K562 (cell line): ENCODE measurements around the gene GUK1. TPM values are rescaled to one million over a fixed set of nuclear protein-coding genes. Genes with fewer than 3 reads are reported as not detected.

Source experiments
- CBX2 ChIP-seq: fragments of 200-600 bp; sonication (generic); IDR thresholded peaks from one replicate; pipeline ENCODE4 v1.6.1; 2012; ENCODE audit warnings: mild to moderate bottlenecking, low read length, inconsistent platforms; ENCODE audit not compliant: insufficient read depth, poor library complexity, severe bottlenecking
- DNMT1 ChIP-seq: fragments of 450-650 bp; IDR thresholded peaks from 2 replicates; pipeline ENCODE4 v1.6.1; 2016; ENCODE audit warnings: antibody characterized with exemption, mild to moderate bottlenecking
- ETS2 ChIP-seq: IDR thresholded peaks from 2 replicates; pipeline ENCODE4 v1.6.1; 2016; ENCODE audit warnings: borderline replicate concordance, missing genetic modification characterization, mild to moderate bottlenecking, moderate library complexity, missing compliant biosample characterization; ENCODE audit not compliant: poor library complexity, severe bottlenecking
- GTF3C2 ChIP-seq: IDR thresholded peaks from 3 replicates; pipeline ENCODE4 v1.6.1; 2011; ENCODE audit warnings: borderline replicate concordance, mild to moderate bottlenecking, moderate library complexity; ENCODE audit not compliant: insufficient read length; ENCODE audit errors: extremely low read depth
- NFXL1 ChIP-seq: fragments of 450-650 bp; formaldehyde crosslinking; IDR thresholded peaks from 2 replicates; pipeline ENCODE4 v1.4.0; 2021; ENCODE audit warnings: mild to moderate bottlenecking
- NR2F6 ChIP-seq: fragments of 450-650 bp; formaldehyde crosslinking; IDR thresholded peaks from 2 replicates; pipeline ENCODE4 v1.4.0; 2020; ENCODE audit warnings: mild to moderate bottlenecking
- POLR3G ChIP-seq: IDR thresholded peaks from 2 replicates; pipeline ENCODE4 v1.6.1; 2011; ENCODE audit not compliant: insufficient read length, insufficient replicate concordance; ENCODE audit errors: extremely low read depth
- RAD21 ChIP-seq, 2 experiments: fragments of 250-450 bp in 1 of 2; fragments of 450-650 bp in 1 of 2; sonication (Bioruptor Pico) in 1 of 2; formaldehyde crosslinking in 1 of 2; IDR thresholded peaks in 1 of 2; conservative IDR thresholded peaks in 1 of 2; 2 replicates each; pipeline versions ENCODE4 v1.4.0 to v1.8.0; 2020 to 2022; ENCODE audit warnings: mild to moderate bottlenecking in 2 of 2, moderate library complexity in 1 of 2
- RB1 ChIP-seq: fragments of 450-650 bp; IDR thresholded peaks from 2 replicates; pipeline ENCODE4 v1.6.1; 2017; ENCODE audit warnings: low read depth, mild to moderate bottlenecking
- SMC3 ChIP-seq: conservative IDR thresholded peaks from 2 replicates; pipeline ENCODE4 v1.6.1; 2011; ENCODE audit warnings: low read depth, low read length, improper control_type of control experiment; ENCODE audit not compliant: insufficient read depth
- TAF15 ChIP-seq: fragments of 200-400 bp; formaldehyde crosslinking; IDR thresholded peaks from 2 replicates; pipeline ENCODE4 v1.6.1; 2017; ENCODE audit warnings: mild to moderate bottlenecking, low read depth, low read length, moderate library complexity
- TRIM28 ChIP-seq: fragments of 450-650 bp; IDR thresholded peaks from 2 replicates; pipeline ENCODE4 v1.6.1; 2017
- VEZF1 ChIP-seq: fragments of 200-800 bp; sonication (Bioruptor generic); IDR thresholded peaks from 2 replicates; pipeline ENCODE4 v1.6.1; 2017; ENCODE audit warnings: missing genetic modification characterization, missing compliant biosample characterization
- XRCC4 ChIP-seq: IDR thresholded peaks from one replicate; pipeline ENCODE4 v1.6.1; 2011; ENCODE audit not compliant: insufficient read depth, insufficient read length; ENCODE audit errors: extremely low read depth
- ZNF282 ChIP-seq: sonication (generic); formaldehyde crosslinking; IDR thresholded peaks from 2 replicates; pipeline ENCODE4 v1.8.1; 2023; ENCODE audit warnings: missing genetic modification reagents
- ZNF609 ChIP-seq: sonication (generic); formaldehyde crosslinking; IDR thresholded peaks from 2 replicates; pipeline ENCODE4 v1.8.1; 2023; ENCODE audit warnings: missing genetic modification reagents, mild to moderate bottlenecking, borderline replicate concordance
- polyA plus RNA-seq, 8 experiments: library from polyadenylated mRNA; depleted of rRNA in 4 of 8; stranded (reverse) in 5 of 8; unstranded in 3 of 8; fragments of >200 nt; fragmentation: Nextera tagmentation in 2 of 8; fragmentation: Illumina TruSeq in 1 of 8; extraction: Ambion mirVana in 2 of 8; extraction: Trizol in 1 of 8; gene quantifications; 2 replicates each; pipeline versions ENCODE4 v1.2.1 to v1.2.3, GENCODE V29; 2011 to 2014; ENCODE audit warnings: inconsistent platforms in 1 of 8, missing spikeins in 1 of 8
- total RNA-seq, 7 experiments: library from RNA; depleted of rRNA in 6 of 7; stranded (reverse); fragments of >200 nt in 6 of 7; fragmentation: Illumina TruSeq in 2 of 7; extraction: Trizol in 2 of 7; gene quantifications; 2 replicates each; pipeline versions ENCODE4 v1.2.1 to v1.2.3, GENCODE V29; 2011 to 2021; ENCODE audit warnings: low replicate concordance in 1 of 7

The GUK1 gene
- total and polyA plus RNA-seq, 9 of the 15 experiments (the other 6 are each of a cell fraction or from before 2014, with no cell fraction given) = 7.0 to 331 (median 132) TPM

- TF ChIP-seq GTF3C2 = no peak
- no peak for TF ChIP-seq NFXL1 (CRISPR knock-in tag)
- TF ChIP-seq RAD21 (CRISPR knock-in tag; conservative IDR thresholded peaks at IDR 0.05 in 1 of 2, IDR thresholded peaks at IDR 0.05 in 1 of 2) = peak; percentile 55 to 74
- TF ChIP-seq SMC3 = peak; percentile 27; the same call in 1 of the 2 replicates
- TF ChIP-seq RB1 = no peak
- TF ChIP-seq NR2F6 (CRISPR knock-in tag) = no peak
- no peak for TF ChIP-seq POLR3G
- TF ChIP-seq XRCC4 = no peak
- no peak for TF ChIP-seq DNMT1
- TF ChIP-seq ZNF609 (CRISPR knock-in tag) = peak; percentile 42; the same call in 1 of the 2 replicates
- no peak for TF ChIP-seq TRIM28
- no peak for TF ChIP-seq VEZF1
- TF ChIP-seq TAF15 = no peak
- no peak for TF ChIP-seq ZNF282
- TF ChIP-seq ETS2 = no peak
- TF ChIP-seq CBX2 = no peak
Observed at GRCh38 chr1:228166170-228166936, 26.3 kb downstream of the GUK1 start (continued).
